ENCODE measurements around the gene SLFN12. TPM values are rescaled to one million over a fixed set of nuclear protein-coding genes. Genes with fewer than 3 reads are reported as not detected.
A peak's percentile ranks its signal among the peaks of the same experiment; 100 is the strongest.

SLFN12 gene
- total RNA-seq, 3 donors from 2014 or later, result 6.4 to 12.4 (median 11.5) TPM

- H3K4me1 ChIP-seq, result peaks cover 0 to 3% of the 10 kb centered on the region in 2 donors
- TF ChIP-seq CTCF (IDR thresholded peaks at IDR 0.05) (no peak), POLR2A (IDR thresholded peaks at IDR 0.05) (peak; percentile 45), POLR2AphosphoS5 (IDR thresholded peaks at IDR 0.05) (peak in 1 of 3 donors; percentile 54)
- peak within 1 kb of the TSS; percentile 82 to 84 for H3K27ac ChIP-seq
- H3K27me3 ChIP-seq, result no peaks in the 10 kb centered on the region
- intact Hi-C loops (cut with DNase I; ENCODE audit: low total_unique reads), result no loop called here
- H3K9me3 ChIP-seq, result no peaks in the 10 kb centered on the region
- no peaks in the 10 kb centered on the region for H3K36me3 ChIP-seq
- H3K4me3 ChIP-seq, result peak within 1 kb of the TSS; percentile 43 to 89 (median 74)
- DNase-seq (ENCODE audit: low spot score in 2 of 2), result peak; percentile 78 to 92
These were observed 16.1 kb upstream of the SLFN12 start, which contains the start of gene SLFN13 for GRCh38 chr17:35448214-35448898. Gene SLFN13 (minus strand): TSS chr17:35448766. CDS start chr17:35445680, 3,086 bp downstream.

GRCh38 chr17:35447499-35447898, 15.2 kb upstream of the SLFN12 start:
- H3K4me3 ChIP-seq, result peak overlapping the region in 2 of 3 donors; percentile 74 to 89
- intact Hi-C loops (cut with DNase I; ENCODE audit: low total_unique reads), result loop anchor here (1.0 kb wide), 1 partner anchor 16 kb away; no protein-coding TSS in a partner anchor
- DNase-seq (ENCODE audit: low spot score in 2 of 2), result no peak

GRCh38 chr17:35438433-35438832, 6.1 kb upstream of the SLFN12 start:
- intact Hi-C loops (cut with DNase I; ENCODE audit: low total_unique reads), result no loop called here
- Histone ChIP-seq H3K9me3 (no peaks in the 10 kb centered on the region), H3K27me3 (no peaks in the 10 kb centered on the region), H3K36me3 (no peaks in the 10 kb centered on the region), H3K4me3 (no peak overlapping the region), H3K27ac (no peak overlapping the region), H3K4me1 (peaks cover 0 to 5% of the 10 kb centered on the region in 2 donors)
- DNase-seq (ENCODE audit: low spot score in 2 of 2), result no peak
- TF ChIP-seq CTCF (IDR thresholded peaks at IDR 0.05) (no peak), POLR2AphosphoS5 (IDR thresholded peaks at IDR 0.05) (no peak), POLR2A (IDR thresholded peaks at IDR 0.05) (no peak)

More at GRCh38 chr17:35447499-35447898, 15.2 kb upstream of the SLFN12 start:
- TF ChIP-seq POLR2A (IDR thresholded peaks at IDR 0.05) (no peak), POLR2AphosphoS5 (IDR thresholded peaks at IDR 0.05) (no peak), CTCF (IDR thresholded peaks at IDR 0.05) (no peak)
- H3K4me1 ChIP-seq, result peaks cover 0 to 3% of the 10 kb centered on the region in 2 donors
- peak overlapping the region; percentile 20 to 82 for H3K27ac ChIP-seq
- H3K36me3 ChIP-seq, result no peaks in the 10 kb centered on the region
- H3K27me3 ChIP-seq, result no peaks in the 10 kb centered on the region
- H3K9me3 ChIP-seq, result no peaks in the 10 kb centered on the region

- H3K4me3 ChIP-seq, result peak overlapping the region; percentile 47 to 68 (median 61)
- intact Hi-C loops (cut with DNase I; ENCODE audit: low total_unique reads), result no loop called here
- DNase-seq (ENCODE audit: low spot score in 2 of 2), result peak; percentile 70 to 88
These were observed 985 bp upstream of the SLFN12 start for GRCh38 chr17:35433075-35433894.

GRCh38 chr17:35429702-35430101, 2.6 kb downstream of the SLFN12 start:
- Histone ChIP-seq H3K27me3 (no peaks in the 10 kb centered on the region), H3K4me3 (no peak overlapping the region), H3K4me1 (peaks cover 0 to 12% of the 10 kb centered on the region in 2 donors), H3K27ac (no peak overlapping the region), H3K36me3 (no peaks in the 10 kb centered on the region), H3K9me3 (no peaks in the 10 kb centered on the region)
- no peak for DNase-seq (ENCODE audit: low spot score in 2 of 2)
- TF ChIP-seq CTCF (IDR thresholded peaks at IDR 0.05), result no peak
- no peak for TF ChIP-seq POLR2AphosphoS5 (IDR thresholded peaks at IDR 0.05)
- no peak for TF ChIP-seq POLR2A (IDR thresholded peaks at IDR 0.05)
- intact Hi-C loops (cut with DNase I; ENCODE audit: low total_unique reads), result no loop called here

More at GRCh38 chr17:35433075-35433894, 985 bp upstream of the SLFN12 start:
- Histone ChIP-seq H3K36me3 (no peaks in the 10 kb centered on the region), H3K27ac (peak overlapping the region; percentile 82 to 90), H3K4me1 (peaks cover 0 to 12% of the 10 kb centered on the region in 2 donors), H3K27me3 (no peaks in the 10 kb centered on the region), H3K9me3 (no peaks in the 10 kb centered on the region)
- TF ChIP-seq POLR2A (IDR thresholded peaks at IDR 0.05), result no peak
- peak in 2 of 3 donors; percentile 11 to 42 for TF ChIP-seq POLR2AphosphoS5 (IDR thresholded peaks at IDR 0.05)

All from breast epithelium (tissue), 4 donors.